Central memory CD4-positive, alpha-beta T cell (primary cell): ENCODE results near the gene CREBBP.

ENCODE experiments used
- DNase-seq: peaks from one replicate; pipeline ENCODE4 v3.0.0; 2022

CREBBP gene

GRCh38 chr16:3823427-3823826 lies 57.1 kb downstream of the CREBBP start:
- DNase-seq = no peak

DNA sequence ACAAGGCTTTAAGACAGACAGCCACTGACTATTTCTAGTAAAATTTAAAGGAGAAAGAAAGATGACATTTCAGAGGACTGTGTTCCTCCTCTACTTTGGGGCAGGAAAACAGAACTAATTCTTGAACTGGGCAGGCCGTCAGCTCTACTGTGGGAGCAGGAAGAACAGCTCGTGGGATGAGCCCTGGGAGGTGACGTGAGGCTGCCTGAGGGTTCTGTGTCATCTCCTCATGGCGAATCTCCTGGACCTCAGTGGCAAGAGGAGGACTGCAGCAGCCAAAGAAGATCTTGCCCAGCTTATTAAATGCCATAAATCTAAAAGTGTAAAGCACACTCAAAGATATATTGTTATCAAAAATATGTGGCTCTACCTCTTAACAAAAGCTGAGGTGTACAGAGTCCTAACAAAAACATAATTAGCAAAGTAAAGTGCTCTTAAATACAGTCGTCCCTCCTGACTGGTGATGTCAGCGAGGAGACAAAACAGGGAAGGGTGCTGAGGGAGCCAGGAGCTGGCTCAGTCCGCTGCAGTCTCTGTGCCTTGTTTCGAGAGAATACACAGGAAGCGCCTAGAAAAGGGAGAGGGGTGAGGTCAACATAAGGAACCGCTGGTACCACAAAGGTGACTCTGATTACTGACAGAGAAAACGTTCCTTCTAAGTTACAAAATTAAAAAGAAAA lies 58.0 kb downstream of the CREBBP start:
- no peak for DNase-seq

DNA sequence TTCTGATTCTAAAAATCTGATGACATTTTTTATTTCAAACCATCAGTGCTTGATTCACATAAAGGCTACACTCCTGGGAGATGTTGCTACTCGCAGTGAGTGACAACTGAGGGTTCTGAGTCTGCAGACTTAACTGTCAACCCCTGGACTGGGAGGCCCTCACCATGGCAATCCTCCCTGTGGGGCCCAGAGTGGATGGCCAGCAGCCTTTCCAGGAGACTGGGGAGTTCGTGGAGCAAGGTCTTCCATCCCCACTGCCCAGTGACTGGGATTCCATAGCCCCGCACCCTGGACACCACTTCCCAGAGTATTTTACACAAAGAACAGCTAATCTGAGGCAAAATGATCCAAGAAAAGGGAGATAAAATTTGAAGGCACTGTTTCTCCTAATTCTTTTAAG lies 59.3 kb downstream of the CREBBP start:
- DNase-seq = no peak

GRCh38 chr16:3819746-3820724 lies 60.5 kb downstream of the CREBBP start:
- DNase-seq = peak; percentile 39

GRCh38 chr16:3819175-3819527 lies 61.4 kb downstream of the CREBBP start:
- DNase-seq = no peak

DNA sequence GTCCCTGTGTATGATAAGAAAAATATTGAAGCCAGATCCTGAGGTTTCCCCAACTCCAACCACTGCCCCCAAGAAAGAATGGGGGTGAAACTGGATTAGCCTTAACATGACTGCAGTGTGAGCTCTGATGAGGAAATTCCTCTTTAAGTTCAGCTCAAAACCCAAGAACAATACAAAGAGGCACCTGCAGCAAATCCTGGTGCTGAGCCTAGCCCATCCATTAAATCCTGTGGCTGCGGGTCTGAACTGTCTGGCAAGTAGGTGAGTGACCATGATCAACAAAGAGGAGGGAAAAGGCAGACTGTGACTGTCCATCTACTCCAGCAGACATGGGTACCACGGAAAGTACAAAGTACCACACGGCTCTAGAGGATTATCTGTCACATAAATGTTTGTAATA lies 64.2 kb downstream of the CREBBP start:
- no peak for DNase-seq

- no peak for DNase-seq
Observed at GRCh38 chr16:3814755-3815154, 65.8 kb downstream of the CREBBP start.

GRCh38 chr16:3812469-3813172 lies 67.9 kb downstream of the CREBBP start:
- no peak for DNase-seq

DNA sequence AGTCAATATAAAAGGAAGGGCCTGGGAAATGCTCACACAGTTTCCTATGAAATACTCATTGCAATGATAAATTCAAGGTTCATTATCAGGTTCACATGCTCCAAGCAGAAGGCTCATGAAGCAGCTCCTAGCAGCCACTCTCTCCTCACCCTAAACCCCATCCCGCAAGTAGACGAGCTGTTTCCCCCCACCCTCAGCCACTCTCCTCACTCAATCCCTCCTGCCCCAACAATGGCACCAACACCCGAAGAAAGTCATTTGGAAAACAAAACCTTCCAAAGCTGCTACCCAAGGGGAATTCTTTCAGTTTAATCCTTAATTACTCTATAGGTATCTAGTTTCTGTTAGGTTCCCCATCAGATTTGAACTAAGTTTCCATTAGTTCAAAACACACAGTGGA lies 69.7 kb downstream of the CREBBP start:
- DNase-seq = no peak

GRCh38 chr16:3810198-3810664 lies 70.3 kb downstream of the CREBBP start:
- DNase-seq = no peak

DNA sequence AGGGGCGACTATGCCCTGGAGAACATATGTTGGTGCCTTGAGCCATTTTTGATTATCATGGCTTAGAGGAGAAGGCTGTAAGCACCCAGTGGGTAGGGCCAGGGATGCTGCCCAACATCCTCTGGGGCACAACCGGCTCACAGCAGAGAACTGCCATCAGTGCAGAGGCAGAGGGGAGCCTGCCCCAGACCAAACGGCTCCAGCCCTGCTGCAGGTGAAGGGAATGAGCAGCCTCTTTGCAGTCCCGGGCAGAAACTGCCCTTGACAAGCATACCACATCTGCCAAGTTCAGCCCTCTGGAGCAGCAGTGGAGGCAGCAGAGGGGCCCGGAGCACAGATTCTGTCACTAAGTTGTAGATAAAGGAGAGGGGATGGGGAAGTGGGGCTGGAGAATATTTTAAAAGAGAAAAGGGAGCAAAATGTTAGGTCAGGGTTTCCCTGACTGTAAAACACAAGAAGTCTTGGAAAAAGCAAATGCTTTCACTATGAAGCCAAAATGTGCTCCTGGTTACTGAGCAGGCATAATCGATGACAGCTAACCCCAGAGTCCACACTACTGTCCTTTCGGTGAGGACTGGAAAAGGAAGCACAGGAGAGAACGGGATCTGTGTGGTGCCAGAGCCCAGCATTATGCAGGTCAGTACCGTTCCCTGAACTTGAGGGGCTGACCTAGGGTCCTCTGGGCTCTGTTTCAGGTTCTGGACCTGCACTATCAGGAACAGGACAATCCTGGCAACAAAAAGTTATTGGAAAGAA lies 72.0 kb downstream of the CREBBP start:
- no peak for DNase-seq

GRCh38 chr16:3807425-3808123 lies 72.9 kb downstream of the CREBBP start:
- DNase-seq = no peak

GRCh38 chr16:3804426-3805016 lies 76.0 kb downstream of the CREBBP start:
- no peak for DNase-seq

DNA sequence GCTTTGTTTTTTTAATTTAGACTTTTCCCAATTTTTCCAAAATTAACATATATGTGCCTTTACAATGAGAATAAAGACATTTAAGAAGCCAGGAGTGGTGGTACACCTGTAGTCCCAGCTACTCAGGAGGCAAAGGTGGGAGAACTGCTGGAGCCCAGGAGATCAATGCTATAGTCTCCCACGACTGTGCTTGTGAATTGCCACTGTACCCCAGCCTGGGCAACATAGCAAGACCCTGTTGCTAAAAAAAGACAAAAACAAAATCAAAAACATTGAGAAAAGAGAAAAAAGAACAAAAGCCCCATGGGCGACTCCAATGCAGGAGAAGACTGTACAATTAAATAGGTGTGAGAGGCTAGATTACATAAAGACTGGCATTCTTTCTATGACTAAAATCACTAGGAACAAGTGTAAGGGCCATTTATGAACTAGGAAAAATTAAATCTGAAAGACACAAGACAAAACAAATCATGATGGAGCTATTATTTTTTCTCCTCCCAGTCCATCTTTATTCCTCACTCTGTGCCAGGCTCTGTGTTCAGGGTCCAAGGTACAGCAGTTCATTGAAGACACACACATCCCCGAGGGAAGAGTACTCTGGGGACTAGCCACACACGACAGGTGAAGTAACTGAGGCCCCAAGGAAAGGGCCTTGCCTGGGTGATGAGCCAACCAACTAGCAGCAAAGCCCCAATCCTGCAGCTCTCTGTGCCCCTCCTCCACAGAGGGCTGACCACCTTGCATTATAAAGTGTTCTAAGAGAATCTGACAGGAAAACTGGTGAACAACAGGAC lies 79.8 kb downstream of the CREBBP start:
- no peak for DNase-seq

GRCh38 chr16:3800019-3800418 lies 80.5 kb downstream of the CREBBP start:
- DNase-seq = no peak

- no peak for DNase-seq
Observed at GRCh38 chr16:3799354-3799753, 81.2 kb downstream of the CREBBP start.

DNA sequence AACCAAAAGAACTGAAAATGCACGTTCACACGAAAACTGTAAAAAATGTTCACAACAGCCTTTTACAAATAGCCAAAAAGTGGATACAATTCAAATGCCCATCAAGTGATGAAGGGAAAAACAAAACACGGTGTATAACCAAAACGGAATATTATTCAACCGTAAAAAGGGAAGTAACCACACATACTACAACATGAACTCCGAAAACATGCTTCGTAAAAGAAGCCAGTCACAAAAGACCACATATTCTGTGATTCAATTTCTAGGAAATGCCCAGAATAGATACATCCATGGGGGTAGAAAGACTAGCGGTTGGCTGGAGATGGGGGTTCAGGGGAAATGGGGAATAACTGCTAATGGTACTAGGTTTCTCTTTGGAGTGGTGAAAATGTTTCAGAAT lies 81.7 kb downstream of the CREBBP start:
- DNase-seq = no peak

DNA sequence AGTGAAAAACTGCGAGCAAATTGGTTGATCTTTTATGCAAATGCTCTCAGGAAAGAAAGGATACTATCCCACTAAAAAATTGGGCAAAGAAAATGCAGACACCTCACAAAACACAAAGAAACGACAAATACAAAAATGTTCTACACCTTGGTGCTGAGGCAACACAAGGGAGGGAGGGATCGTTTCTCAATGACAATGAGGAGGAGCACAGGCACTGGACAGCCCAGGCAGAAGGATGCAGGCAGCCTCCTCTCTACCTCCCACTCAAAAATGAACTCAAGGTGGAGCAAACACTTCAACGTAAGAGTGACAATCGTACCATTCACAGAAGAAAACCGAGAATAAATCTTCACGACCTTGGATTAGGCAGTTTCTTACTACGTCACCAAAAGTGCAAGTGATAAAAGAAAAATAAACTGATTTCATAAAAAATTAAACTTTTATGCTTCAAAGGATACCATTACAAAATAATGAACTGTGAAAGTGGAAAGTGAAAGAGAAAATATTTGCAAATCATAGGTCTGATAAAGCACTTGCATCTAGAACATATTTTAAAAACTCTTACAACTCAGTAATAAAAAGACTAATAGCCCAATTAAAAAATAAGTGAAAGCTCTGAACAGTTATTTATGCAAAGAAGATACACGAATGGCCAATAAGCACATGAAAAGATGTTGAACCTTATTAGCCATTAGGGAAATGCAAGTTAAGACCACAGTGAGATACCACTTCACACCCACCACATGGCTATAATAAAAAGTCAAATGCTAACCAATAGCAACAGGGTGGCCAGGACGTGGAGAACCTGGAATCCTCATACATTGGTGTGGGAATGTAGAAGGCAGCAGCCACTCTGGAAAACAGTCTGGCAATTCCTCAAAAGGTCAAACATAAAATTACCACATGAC lies 82.4 kb downstream of the CREBBP start:
- DNase-seq = no peak

GRCh38 chr16:3797473-3797872 lies 83.0 kb downstream of the CREBBP start:
- DNase-seq = peak; percentile 27

DNA sequence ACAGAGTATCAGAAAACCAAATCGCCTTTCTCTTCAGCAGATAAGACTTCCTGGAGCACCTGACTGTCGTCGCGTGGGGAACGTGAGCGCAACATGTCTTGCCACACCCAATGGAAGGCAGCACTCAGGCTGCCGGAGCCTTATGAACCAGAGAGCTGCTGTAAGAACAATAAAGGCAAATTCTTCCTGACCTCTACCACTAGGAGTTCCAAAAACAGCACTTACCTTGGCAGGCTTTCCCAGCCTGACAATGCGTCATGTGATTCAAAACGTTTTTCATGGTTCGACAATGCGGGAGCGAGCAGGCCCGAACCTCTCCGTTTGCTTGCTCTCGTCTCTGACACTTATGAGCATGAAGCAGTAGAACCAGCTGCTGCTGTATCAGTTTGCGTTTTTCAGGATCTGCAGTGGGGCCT lies 87.3 kb downstream of the CREBBP start:
- peak; percentile 7 for DNase-seq
